SU-DHL-6 (cell line): Measurements from ENCODE around the gene GPRC5B.

Source experiments
- H2AFZ ChIP-seq: fragments of 200-600 bp; sonication (generic); 2 replicates; pipeline ENCODE4 v1.6.1; 2014; ENCODE audit warnings: low read depth, mild to moderate bottlenecking, moderate library complexity, mixed read lengths, antibody characterized with exemption, low read length; ENCODE audit not compliant: severe bottlenecking
- H3F3A ChIP-seq: fragments of 200-600 bp; shearing (Covaris generic); 2 replicates; pipeline ENCODE4 v1.6.0; 2016; ENCODE audit warnings: antibody characterized with exemption, mild to moderate bottlenecking; ENCODE audit not compliant: insufficient read depth
- H3K27ac ChIP-seq: fragments of 200-600 bp; sonication (generic); 2 replicates; pipeline ENCODE4 v1.5.1; 2016; ENCODE audit warnings: low read depth, mild to moderate bottlenecking, low read length, moderate library complexity, mixed read lengths
- H3K27me3 ChIP-seq: fragments of 200-600 bp; sonication (generic), shearing (Covaris generic); 2 replicates; pipeline ENCODE4 v1.6.0; 2014; ENCODE audit warnings: mild to moderate bottlenecking, low read length
- H3K36me3 ChIP-seq: fragments of 200-600 bp; sonication (generic); 2 replicates; pipeline ENCODE4 v1.6.1; 2014; ENCODE audit warnings: mild to moderate bottlenecking, low read length, mixed read lengths
- H3K4me2 ChIP-seq: fragments of 300-600, 200-600 bp; shearing (Covaris generic), sonication (generic); 2 replicates; pipeline ENCODE4 v1.6.0; 2014; ENCODE audit warnings: low read length, low read depth, mild to moderate bottlenecking; ENCODE audit not compliant: poor library complexity, severe bottlenecking
- H3K4me3 ChIP-seq: fragments of 200-600 bp; sonication (generic); 2 replicates; pipeline ENCODE4 v1.5.1; 2014; ENCODE audit warnings: antibody characterized with exemption, low read length, mild to moderate bottlenecking, mixed read lengths; ENCODE audit not compliant: insufficient read depth, poor library complexity, severe bottlenecking
- H3K79me2 ChIP-seq: fragments of 200-600 bp; sonication (generic); 2 replicates; pipeline ENCODE4 v1.6.1; 2014; ENCODE audit warnings: mild to moderate bottlenecking, low read length, moderate library complexity; ENCODE audit not compliant: insufficient read depth
- H3K9ac ChIP-seq: fragments of 200-600 bp; sonication (generic); 2 replicates; pipeline ENCODE4 v1.7.0; 2014; ENCODE audit warnings: mild to moderate bottlenecking, low read length
- H3K9me2 ChIP-seq: fragments of 200-600 bp; sonication (generic); replicated peaks from 2 replicates; pipeline ENCODE4 v1.6.1; 2014; ENCODE audit warnings: low read length; ENCODE audit not compliant: insufficient read depth
- H3K9me3 ChIP-seq: fragments of 200-600 bp; sonication (generic); 2 replicates; pipeline ENCODE4 v1.6.1; 2014; ENCODE audit warnings: low read length, mixed read lengths; ENCODE audit not compliant: insufficient read depth
- H4K20me1 ChIP-seq: fragments of 200-600 bp; sonication (generic); 2 replicates; pipeline ENCODE4 v1.6.1; 2014; ENCODE audit warnings: low read depth, mild to moderate bottlenecking, antibody characterized with exemption, low read length, moderate library complexity, mixed read lengths
- CTCF ChIP-seq: fragments of 200-600 bp; sonication (generic); IDR thresholded peaks from one replicate; pipeline ENCODE4 v1.5.1; 2017; ENCODE audit warnings: antibody characterized with exemption, mild to moderate bottlenecking, low read length, moderate library complexity; ENCODE audit not compliant: insufficient read depth, poor library complexity, severe bottlenecking
- EZH2phosphoT487 ChIP-seq: fragments of 200-600 bp; sonication (generic), shearing (Covaris generic); conservative IDR thresholded peaks from 2 replicates; pipeline ENCODE4 v1.6.1; 2018; ENCODE audit warnings: mild to moderate bottlenecking, antibody characterized with exemption, low read length, moderate library complexity, mixed read lengths

Gene GPRC5B

GRCh38 chr16:19868421-19868820, 16.2 kb downstream of the GPRC5B start:
- Histone ChIP-seq H3K9me3 (no peaks in the 10 kb centered on the region), H4K20me1 (no peaks in the 10 kb centered on the region), H3K4me3 (no peak overlapping the region), H3K4me2 (no peak overlapping the region), H3K36me3 (no peaks in the 10 kb centered on the region), H3K9ac (no peak overlapping the region), H3K79me2 (no peaks in the 10 kb centered on the region), H3K27ac (no peak overlapping the region), H2AFZ (no peak overlapping the region), H3K9me2 (no peaks in the 10 kb centered on the region), H3K27me3 (no peaks in the 10 kb centered on the region), H3F3A (no peaks in the 10 kb centered on the region)
- no peak for TF ChIP-seq EZH2phosphoT487
- TF ChIP-seq CTCF = no peak

GRCh38 chr16:19864566-19864965, 20.1 kb downstream of the GPRC5B start:
- Histone ChIP-seq H3K9ac (no peak overlapping the region), H2AFZ (no peak overlapping the region), H3K27ac (no peak overlapping the region), H3K9me3 (no peaks in the 10 kb centered on the region), H3K79me2 (no peaks in the 10 kb centered on the region), H3K27me3 (no peaks in the 10 kb centered on the region), H3K4me2 (no peak overlapping the region), H4K20me1 (no peaks in the 10 kb centered on the region), H3K4me3 (no peak overlapping the region), H3F3A (no peaks in the 10 kb centered on the region), H3K36me3 (no peaks in the 10 kb centered on the region), H3K9me2 (no peaks in the 10 kb centered on the region)
- TF ChIP-seq CTCF (no peak), EZH2phosphoT487 (no peak)

GRCh38 chr16:19863990-19864389, 20.7 kb downstream of the GPRC5B start:
- no peak overlapping the region for H3K27ac ChIP-seq
- no peaks in the 10 kb centered on the region for H3K27me3 ChIP-seq
- H3K36me3 ChIP-seq = no peaks in the 10 kb centered on the region
- TF ChIP-seq CTCF = no peak
- no peak for TF ChIP-seq EZH2phosphoT487
- no peaks in the 10 kb centered on the region for H3K9me2 ChIP-seq
- no peak overlapping the region for H3K4me3 ChIP-seq
- H4K20me1 ChIP-seq = no peaks in the 10 kb centered on the region
- H3K9me3 ChIP-seq = no peaks in the 10 kb centered on the region
- no peak overlapping the region for H3K4me2 ChIP-seq
- no peak overlapping the region for H3K9ac ChIP-seq
- no peaks in the 10 kb centered on the region for H3K79me2 ChIP-seq
- H2AFZ ChIP-seq = no peak overlapping the region
- no peaks in the 10 kb centered on the region for H3F3A ChIP-seq
